GM21381 (cell line): ENCODE data around the gene POU5F1.

Source experiments
- ATAC-seq: cut with Tn5 transposase; IDR thresholded peaks from one replicate; pipeline ENCODE4 v1.9.1; 2021; ENCODE audit warnings: mild to moderate bottlenecking, moderate library complexity; ENCODE audit not compliant: unreplicated experiment

The POU5F1 gene

GRCh38 chr6:31116661-31117385, 53.7 kb downstream of the POU5F1 start:
- ATAC-seq: no peak

GRCh38 chr6:31115941-31116560, 54.4 kb downstream of the POU5F1 start:
- no peak for ATAC-seq

- no peak for ATAC-seq
Measured at GRCh38 chr6:31114970-31115849, 55.3 kb downstream of the POU5F1 start.

GRCh38 chr6:31114541-31114878, 56.0 kb downstream of the POU5F1 start, which contains the start of gene PSORS1C1:
TSS of gene PSORS1C1 (plus strand) at chr6:31114800. CDS start at chr6:31129633, 14,833 bp downstream.
- no peak for ATAC-seq
